ENCODE results near the gene APLP1.

APLP1 gene

DNA sequence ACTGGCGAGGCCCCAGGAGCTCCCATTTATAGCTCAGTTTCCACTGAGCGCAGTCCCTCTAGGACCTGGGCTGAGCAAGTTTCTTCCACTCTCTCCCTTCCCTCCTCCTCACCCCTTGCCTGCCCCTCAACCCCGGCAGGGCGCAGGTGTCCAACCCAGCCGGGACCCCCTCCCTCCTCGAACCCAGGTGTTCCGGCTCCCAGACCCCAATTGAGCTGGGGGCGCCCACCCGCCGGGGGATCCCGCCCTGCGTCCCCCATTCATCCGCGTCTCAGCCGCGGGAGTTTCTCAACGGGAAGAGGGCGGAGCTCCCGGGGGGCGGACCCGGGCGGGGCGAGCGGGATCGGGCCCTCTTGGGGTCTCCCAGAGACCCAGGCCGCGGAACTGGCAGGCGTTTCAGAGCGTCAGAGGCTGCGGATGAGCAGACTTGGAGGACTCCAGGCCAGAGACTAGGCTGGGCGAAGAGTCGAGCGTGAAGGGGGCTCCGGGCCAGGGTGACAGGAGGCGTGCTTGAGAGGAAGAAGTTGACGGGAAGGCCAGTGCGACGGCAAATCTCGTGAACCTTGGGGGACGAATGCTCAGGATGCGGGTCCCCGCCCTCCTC is 11.7 kb upstream of the APLP1 start, which contains the start of gene KIRREL2:
TSS of gene KIRREL2 (plus strand) at position 366 of the 604 bp plus-strand sequence. CDS start at position 575, 209 bp downstream.
- TF ChIP-seq, protein P1, sequence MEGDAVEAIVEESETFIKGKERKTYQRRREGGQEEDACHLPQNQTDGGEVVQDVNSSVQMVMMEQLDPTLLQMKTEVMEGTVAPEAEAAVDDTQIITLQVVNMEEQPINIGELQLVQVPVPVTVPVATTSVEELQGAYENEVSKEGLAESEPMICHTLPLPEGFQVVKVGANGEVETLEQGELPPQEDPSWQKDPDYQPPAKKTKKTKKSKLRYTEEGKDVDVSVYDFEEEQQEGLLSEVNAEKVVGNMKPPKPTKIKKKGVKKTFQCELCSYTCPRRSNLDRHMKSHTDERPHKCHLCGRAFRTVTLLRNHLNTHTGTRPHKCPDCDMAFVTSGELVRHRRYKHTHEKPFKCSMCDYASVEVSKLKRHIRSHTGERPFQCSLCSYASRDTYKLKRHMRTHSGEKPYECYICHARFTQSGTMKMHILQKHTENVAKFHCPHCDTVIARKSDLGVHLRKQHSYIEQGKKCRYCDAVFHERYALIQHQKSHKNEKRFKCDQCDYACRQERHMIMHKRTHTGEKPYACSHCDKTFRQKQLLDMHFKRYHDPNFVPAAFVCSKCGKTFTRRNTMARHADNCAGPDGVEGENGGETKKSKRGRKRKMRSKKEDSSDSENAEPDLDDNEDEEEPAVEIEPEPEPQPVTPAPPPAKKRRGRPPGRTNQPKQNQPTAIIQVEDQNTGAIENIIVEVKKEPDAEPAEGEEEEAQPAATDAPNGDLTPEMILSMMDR (conservative IDR thresholded peaks at IDR 0.05; ENCODE audit: low read depth, low read length), result no peak
- peak within 1 kb of the TSS; percentile 55 for H3K4me3 ChIP-seq (ENCODE audit: low read length)
- DNase-seq (ENCODE audit: low read depth), result no peak

GRCh38 chr19:35858311-35858710 is 10.1 kb upstream of the APLP1 start:
- DNase-seq (ENCODE audit: low read depth), result no peak
- H3K4me3 ChIP-seq (ENCODE audit: low read length), result no peak overlapping the region
- TF ChIP-seq, protein P1 (conservative IDR thresholded peaks at IDR 0.05; ENCODE audit: low read depth, low read length), result no peak

- H3K4me3 ChIP-seq (ENCODE audit: low read length), result no peak overlapping the region
- TF ChIP-seq, protein P1 (conservative IDR thresholded peaks at IDR 0.05; ENCODE audit: low read depth, low read length), result no peak
- DNase-seq (ENCODE audit: low read depth), result no peak
These were observed 9.0 kb upstream of the APLP1 start for GRCh38 chr19:35859414-35859813.

- H3K4me3 ChIP-seq (ENCODE audit: low read length), result no peak overlapping the region
- DNase-seq (ENCODE audit: low read depth), result no peak
- TF ChIP-seq, protein P1 (conservative IDR thresholded peaks at IDR 0.05; ENCODE audit: low read depth, low read length), result no peak
These were observed 7.9 kb upstream of the APLP1 start for GRCh38 chr19:35860436-35860817.

GRCh38 chr19:35860818-35861639 is 7.3 kb upstream of the APLP1 start:
- DNase-seq (ENCODE audit: low read depth), result peak; percentile 13
- TF ChIP-seq, protein P1 (conservative IDR thresholded peaks at IDR 0.05; ENCODE audit: low read depth, low read length), result no peak
- H3K4me3 ChIP-seq (ENCODE audit: low read length), result peak overlapping the region; percentile 14

DNA sequence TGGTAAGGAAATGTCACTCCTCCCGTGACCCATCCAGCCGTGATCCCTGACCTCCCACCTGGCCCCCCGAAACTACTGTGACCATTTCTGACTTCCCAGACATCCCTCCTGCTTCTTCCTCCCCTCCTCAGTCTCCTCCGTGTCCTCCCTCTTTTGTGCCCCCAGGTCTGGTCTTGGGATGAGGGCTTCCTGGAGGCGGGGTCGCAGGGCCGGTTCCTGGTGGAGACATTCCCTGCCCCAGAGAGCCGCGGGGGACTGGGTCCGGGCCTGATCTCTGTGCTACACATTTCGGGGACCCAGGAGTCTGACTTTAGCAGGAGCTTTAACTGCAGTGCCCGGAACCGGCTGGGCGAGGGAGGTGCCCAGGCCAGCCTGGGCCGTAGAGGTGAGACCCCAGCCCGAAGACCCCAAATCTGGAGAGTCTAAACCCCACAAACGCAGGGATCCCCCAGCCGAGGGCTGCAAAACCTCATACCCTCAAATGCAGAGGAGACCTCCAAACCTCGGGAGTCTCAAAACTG is 6.7 kb upstream of the APLP1 start:
- TF ChIP-seq, protein P1 (conservative IDR thresholded peaks at IDR 0.05; ENCODE audit: low read depth, low read length), result no peak
- no peak for DNase-seq (ENCODE audit: low read depth)
- no peak overlapping the region for H3K4me3 ChIP-seq (ENCODE audit: low read length)

Data from retinal pigment epithelial cell (primary cell).